GM12878 (cell line): ENCODE data around the gene CDYL2. TPM values are rescaled to one million over a fixed set of nuclear protein-coding genes. Genes with fewer than 3 reads are reported as not detected.

Experiments
- CEBPZ ChIP-seq: fragments of 150-350 bp; IDR thresholded peaks from 2 replicates; pipeline ENCODE4 v1.6.1; 2016; ENCODE audit warnings: low read depth, low read length
- SIN3A ChIP-seq: IDR thresholded peaks from 2 replicates; pipeline ENCODE4 v1.6.1; 2012; ENCODE audit warnings: low read depth, low read length, improper control_type of control experiment
- SREBF2 ChIP-seq: IDR thresholded peaks from 2 replicates; pipeline ENCODE4 v1.6.1; 2012; ENCODE audit warnings: mild to moderate bottlenecking, low read length
- USF1 ChIP-seq: IDR thresholded peaks from 2 replicates; pipeline ENCODE4 v1.6.1; 2011; ENCODE audit warnings: borderline replicate concordance, low read depth, mild to moderate bottlenecking, moderate library complexity, mixed read lengths, low read length; ENCODE audit not compliant: insufficient read depth; ENCODE audit errors: extremely low read length
- ZBTB4 ChIP-seq: fragments of 450-650 bp; formaldehyde crosslinking; IDR thresholded peaks from 2 replicates; pipeline ENCODE4 v1.4.0; 2022; ENCODE audit warnings: mild to moderate bottlenecking, moderate library complexity
- polyA plus RNA-seq, 11 experiments: library from polyadenylated mRNA; depleted of rRNA in 4 of 11; unstranded in 6 of 11; stranded (reverse) in 5 of 11; fragments of >200 nt; fragmentation: Nextera tagmentation in 4 of 11; fragmentation: Illumina TruSeq in 1 of 11; extraction: Ambion mirVana in 4 of 11; extraction: Trizol in 1 of 11; gene quantifications; 1 replicate in 1 of 11; 2 replicates in 10 of 11; pipeline versions ENCODE4 v1.2.1 to v1.2.3, GENCODE V29; 2011 to 2016; ENCODE audit warnings: inconsistent platforms in 2 of 11, missing spikeins in 2 of 11, low read depth in 1 of 11
- total RNA-seq, 4 experiments: library from RNA; depleted of rRNA in 3 of 4; stranded (reverse); fragments of >200 nt in 3 of 4; fragmentation: Illumina TruSeq in 1 of 4; extraction: Trizol in 1 of 4; gene quantifications; 2 replicates each; pipeline versions ENCODE4 v1.2.1 to v1.2.3, GENCODE V29; 2013 to 2021
- TF ChIP-seq, protein P1 (sequence below): fragments of 450-650 bp; IDR thresholded peaks from 2 replicates; pipeline ENCODE4 v1.6.1; 2017; ENCODE audit warnings: mild to moderate bottlenecking, low read depth, inconsistent platforms; ENCODE audit not compliant: poor library complexity, severe bottlenecking

The CDYL2 gene
- total and polyA plus RNA-seq, 10 of the 15 experiments (the other 5 are each of a cell fraction or from before 2014, with no cell fraction given): 0.27 to 22.9 (median 3.9) TPM

- TF ChIP-seq USF1: no peak
- TF ChIP-seq, protein P1, sequence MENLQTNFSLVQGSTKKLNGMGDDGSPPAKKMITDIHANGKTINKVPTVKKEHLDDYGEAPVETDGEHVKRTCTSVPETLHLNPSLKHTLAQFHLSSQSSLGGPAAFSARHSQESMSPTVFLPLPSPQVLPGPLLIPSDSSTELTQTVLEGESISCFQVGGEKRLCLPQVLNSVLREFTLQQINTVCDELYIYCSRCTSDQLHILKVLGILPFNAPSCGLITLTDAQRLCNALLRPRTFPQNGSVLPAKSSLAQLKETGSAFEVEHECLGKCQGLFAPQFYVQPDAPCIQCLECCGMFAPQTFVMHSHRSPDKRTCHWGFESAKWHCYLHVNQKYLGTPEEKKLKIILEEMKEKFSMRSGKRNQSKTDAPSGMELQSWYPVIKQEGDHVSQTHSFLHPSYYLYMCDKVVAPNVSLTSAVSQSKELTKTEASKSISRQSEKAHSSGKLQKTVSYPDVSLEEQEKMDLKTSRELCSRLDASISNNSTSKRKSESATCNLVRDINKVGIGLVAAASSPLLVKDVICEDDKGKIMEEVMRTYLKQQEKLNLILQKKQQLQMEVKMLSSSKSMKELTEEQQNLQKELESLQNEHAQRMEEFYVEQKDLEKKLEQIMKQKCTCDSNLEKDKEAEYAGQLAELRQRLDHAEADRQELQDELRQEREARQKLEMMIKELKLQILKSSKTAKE: no peak
- TF ChIP-seq SIN3A: no peak
- TF ChIP-seq ZBTB4 (CRISPR knock-in tag): no peak
- TF ChIP-seq CEBPZ: no peak
- TF ChIP-seq SREBF2: no peak
These were observed 136.5 kb downstream of the CDYL2 start (continued) for GRCh38 chr16:80667925-80668324.
